ENCODE results near the gene ASIC4. TPM values are rescaled to one million over a fixed set of nuclear protein-coding genes. Genes with fewer than 3 reads are reported as not detected.
A peak's percentile ranks its signal among the peaks of the same experiment; 100 is the strongest.

The ASIC4 gene
- total and polyA plus RNA-seq, 2 of the 13 experiments (the other 11 are each of a cell fraction or from before 2014, with no cell fraction given) = 0.03 TPM; not detected in 1

GRCh38 chr2:219521066-219521880 lies 7.0 kb downstream of the ASIC4 start (continued):
- no peak for TF ChIP-seq TRAFD1 (CRISPR knock-in tag; IDR thresholded peaks at IDR 0.05; ENCODE audit: borderline replicate concordance)
- no peak for TF ChIP-seq GZF1 (CRISPR knock-in tag; IDR thresholded peaks at IDR 0.05)
- TF ChIP-seq SMC3 (IDR thresholded peaks at IDR 0.05; ENCODE audit: low read length) = peak; percentile 52
- TF ChIP-seq ARID4A (CRISPR knock-in tag; IDR thresholded peaks at IDR 0.05; ENCODE audit: borderline replicate concordance) = no peak
- peak; percentile 36; the same call in 1 of the 2 replicates for TF ChIP-seq KDM2A (CRISPR knock-in tag; IDR thresholded peaks at IDR 0.05; ENCODE audit: borderline replicate concordance, low read depth)
- TF ChIP-seq FOXK2 (IDR thresholded peaks at IDR 0.05) = no peak
- no peak for TF ChIP-seq PAXIP1 (CRISPR knock-in tag; conservative IDR thresholded peaks at IDR 0.05)
- TF ChIP-seq ZBTB43 (CRISPR knock-in tag; conservative IDR thresholded peaks at IDR 0.05) = no peak
- TF ChIP-seq HOXA3 (CRISPR knock-in tag; IDR thresholded peaks at IDR 0.05) = no peak
- TF ChIP-seq ZNF501 (CRISPR knock-in tag; IDR thresholded peaks at IDR 0.05) = no peak
- TF ChIP-seq ZNF558 (CRISPR knock-in tag; IDR thresholded peaks at IDR 0.05; ENCODE audit: borderline replicate concordance) = no peak
- no peak for TF ChIP-seq BCLAF1 (IDR thresholded peaks at IDR 0.05)
- no peak for TF ChIP-seq PREB (CRISPR knock-in tag; IDR thresholded peaks at IDR 0.05)

Data from HepG2 (cell line).